AG09309 (cell line): ENCODE measurements around the gene PLCL2.

Experiments used
- DNase-seq: peaks from one replicate; pipeline ENCODE4 v3.0.0-alpha.2; 2010; ENCODE audit warnings: low read depth
- H3K4me3 ChIP-seq: 2 replicates; pipeline ENCODE4 v1.5.1; 2011; ENCODE audit warnings: mild to moderate bottlenecking, low read depth, low read length, moderate library complexity; ENCODE audit not compliant: control insufficient read depth
- TF ChIP-seq, protein P1 (sequence below): IDR thresholded peaks from 2 replicates; pipeline ENCODE4 v1.5.1; 2011; ENCODE audit warnings: mild to moderate bottlenecking, low read depth, low read length, inconsistent platforms; ENCODE audit not compliant: insufficient read depth, control insufficient read depth; ENCODE audit errors: missing control alignments

The PLCL2 gene

DNA sequence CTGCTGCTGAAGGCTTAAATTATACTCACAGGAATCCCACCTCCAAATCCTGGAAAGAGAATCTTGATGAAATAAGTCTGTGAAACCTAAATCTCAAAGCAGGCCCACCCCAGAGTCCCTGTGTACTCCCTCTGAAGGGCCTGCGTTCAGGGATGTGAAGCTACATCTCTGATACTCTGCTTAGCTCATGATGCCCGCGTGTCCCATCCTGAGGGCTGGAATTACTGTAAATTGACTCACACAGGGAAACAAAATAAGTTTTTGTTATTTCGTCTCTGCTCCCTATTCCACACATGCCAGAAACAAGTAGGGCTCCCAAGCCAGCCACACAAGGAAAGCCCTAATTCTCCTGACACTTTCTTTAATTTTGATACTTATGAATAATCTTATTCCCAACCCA is 10.9 kb upstream of the PLCL2 start:
- DNase-seq: no peak
- TF ChIP-seq, protein P1, sequence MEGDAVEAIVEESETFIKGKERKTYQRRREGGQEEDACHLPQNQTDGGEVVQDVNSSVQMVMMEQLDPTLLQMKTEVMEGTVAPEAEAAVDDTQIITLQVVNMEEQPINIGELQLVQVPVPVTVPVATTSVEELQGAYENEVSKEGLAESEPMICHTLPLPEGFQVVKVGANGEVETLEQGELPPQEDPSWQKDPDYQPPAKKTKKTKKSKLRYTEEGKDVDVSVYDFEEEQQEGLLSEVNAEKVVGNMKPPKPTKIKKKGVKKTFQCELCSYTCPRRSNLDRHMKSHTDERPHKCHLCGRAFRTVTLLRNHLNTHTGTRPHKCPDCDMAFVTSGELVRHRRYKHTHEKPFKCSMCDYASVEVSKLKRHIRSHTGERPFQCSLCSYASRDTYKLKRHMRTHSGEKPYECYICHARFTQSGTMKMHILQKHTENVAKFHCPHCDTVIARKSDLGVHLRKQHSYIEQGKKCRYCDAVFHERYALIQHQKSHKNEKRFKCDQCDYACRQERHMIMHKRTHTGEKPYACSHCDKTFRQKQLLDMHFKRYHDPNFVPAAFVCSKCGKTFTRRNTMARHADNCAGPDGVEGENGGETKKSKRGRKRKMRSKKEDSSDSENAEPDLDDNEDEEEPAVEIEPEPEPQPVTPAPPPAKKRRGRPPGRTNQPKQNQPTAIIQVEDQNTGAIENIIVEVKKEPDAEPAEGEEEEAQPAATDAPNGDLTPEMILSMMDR: no peak
- H3K4me3 ChIP-seq: no peak overlapping the region

DNA sequence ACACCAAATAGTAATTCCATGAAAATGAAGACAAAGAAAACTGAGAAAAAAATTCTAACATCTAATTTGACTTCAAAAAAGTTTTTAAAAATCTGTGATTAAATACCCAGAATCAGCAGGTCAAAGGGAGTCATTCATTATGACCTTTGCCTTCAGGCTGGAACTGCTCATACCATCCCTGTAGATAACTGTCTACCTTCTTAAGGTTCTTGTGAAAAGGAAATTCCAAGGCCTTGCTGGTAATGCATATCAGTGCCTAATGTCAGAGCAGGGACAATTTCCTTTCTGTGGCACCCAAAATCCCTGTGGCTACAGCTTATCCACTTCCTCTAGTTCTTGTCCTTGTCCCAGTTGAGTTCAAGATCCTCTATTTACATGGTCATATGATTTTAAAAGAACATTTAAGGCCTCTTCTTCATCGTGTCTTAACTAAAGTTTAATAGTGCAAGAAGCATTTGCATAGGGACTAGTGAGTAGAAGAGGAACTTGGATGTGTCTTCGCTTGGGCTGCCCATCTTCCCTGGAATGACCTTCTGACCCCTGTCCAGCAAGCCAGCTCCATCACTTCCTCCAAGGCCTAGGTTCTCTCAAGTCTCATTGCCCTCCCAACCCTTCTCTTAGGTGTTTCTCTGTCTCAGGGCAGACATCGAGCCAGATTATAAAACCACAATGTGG is 8.7 kb upstream of the PLCL2 start:
- no peak for DNase-seq
- TF ChIP-seq, protein P1: no peak
- no peak overlapping the region for H3K4me3 ChIP-seq

DNA sequence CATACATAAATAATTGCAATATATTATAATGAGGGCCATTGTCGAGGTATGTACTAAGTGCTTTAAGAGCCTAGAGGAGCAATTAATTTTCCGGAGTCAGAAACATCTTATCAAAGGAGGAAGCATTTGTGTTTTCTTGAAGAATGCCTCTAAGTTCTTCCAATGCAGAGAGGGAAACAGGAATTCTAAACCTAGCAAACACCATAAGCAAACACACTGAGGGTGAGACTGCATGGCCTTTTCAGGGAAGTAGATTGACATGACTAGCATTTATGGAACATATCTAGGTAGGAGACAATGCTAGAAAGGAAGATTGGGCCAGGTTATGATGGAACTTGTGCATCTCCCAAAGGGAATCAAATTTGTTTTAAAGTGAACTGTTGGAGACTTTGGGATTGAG is 7.2 kb upstream of the PLCL2 start:
- DNase-seq: no peak
- TF ChIP-seq, protein P1: no peak
- no peak overlapping the region for H3K4me3 ChIP-seq

DNA sequence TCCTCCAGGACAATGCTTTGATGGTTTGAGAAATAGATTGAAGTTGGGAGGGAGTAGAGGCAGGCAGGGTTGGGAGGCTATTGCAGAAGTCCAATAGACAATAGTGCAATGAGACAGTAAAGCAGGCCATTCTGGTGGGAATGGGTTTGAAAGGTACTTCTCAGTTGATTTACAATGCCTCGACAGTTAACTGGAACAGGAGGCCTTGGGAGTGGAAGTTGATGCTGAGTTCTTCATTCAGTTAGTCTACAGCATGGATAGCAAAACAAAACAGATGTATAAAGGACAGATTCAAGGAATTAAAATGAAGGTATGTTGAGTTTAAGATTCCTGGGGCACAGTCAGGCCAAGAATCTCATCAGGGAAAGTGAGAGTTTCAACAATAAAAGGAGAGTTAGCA is 6.8 kb upstream of the PLCL2 start:
- TF ChIP-seq, protein P1: no peak
- H3K4me3 ChIP-seq: no peak overlapping the region
- DNase-seq: no peak

DNA sequence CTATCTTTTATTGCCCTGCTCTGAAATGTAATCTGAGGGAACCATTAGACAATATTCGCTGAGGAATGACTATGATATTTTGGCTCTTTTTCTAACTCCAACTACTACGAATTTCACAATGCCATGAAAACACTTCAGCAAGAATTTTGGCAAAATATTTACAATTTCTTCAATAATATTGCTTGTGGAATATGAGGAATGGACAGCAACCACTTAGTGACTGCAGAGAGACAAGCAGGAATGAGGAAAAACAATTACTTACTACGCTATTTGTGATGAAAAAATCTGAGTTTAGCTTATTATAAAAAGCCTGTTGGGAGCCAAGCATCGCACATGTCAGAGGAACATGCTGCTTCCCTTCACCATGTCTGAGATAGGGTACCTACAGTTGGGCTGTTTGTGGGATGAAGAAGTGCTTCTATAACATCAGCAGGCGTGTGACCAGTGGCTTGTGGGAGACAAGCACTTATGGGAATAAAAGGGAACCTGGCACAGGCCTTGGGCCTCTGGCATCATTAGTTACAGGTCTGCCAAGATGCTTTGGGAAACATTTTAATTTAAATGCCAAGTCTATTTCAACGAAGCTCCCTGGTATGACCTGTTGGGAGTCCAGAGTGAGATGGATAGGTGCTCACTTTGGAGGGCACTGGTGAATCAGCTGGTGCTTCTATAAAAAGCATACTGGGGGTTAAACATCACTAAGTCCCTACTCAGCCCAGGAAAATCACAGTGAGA is 2.7 kb upstream of the PLCL2 start:
- no peak overlapping the region for H3K4me3 ChIP-seq
- DNase-seq: no peak
- TF ChIP-seq, protein P1: no peak

DNA sequence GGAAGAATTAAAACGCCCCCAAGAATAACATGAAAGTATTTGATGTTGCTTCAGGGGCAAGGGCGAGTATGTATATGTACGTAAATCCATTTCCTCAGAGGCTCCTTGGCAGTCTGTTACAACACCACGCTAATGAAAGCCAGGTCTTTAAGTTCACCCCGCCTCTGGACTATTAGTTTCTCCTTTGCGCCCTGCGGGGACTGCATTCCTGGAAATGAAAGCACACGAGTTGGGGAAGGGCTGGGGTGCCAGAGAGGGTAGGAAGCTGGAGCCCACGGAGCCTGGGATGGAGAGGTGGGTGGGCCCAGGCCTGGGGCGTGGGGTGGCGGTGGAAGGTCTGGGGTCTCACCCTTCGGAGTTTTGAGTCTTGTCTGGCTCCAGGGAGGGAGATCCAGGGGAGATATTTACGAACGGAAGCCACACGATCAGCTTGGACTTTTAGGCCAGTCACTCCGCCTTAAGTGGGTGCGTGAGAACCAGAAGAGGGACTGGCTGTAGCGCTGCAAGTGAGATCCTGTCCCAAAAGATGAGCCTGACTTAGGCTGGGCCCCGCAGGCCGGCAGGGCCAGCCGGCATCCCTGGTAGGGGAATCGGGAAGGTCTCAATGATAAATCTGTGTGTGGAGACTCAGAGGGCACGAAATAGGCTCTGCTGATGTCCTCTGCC is 1.6 kb upstream of the PLCL2 start:
- peak; percentile 83 for DNase-seq
- TF ChIP-seq, protein P1: no peak
- peak overlapping the region; percentile 87 for H3K4me3 ChIP-seq
